ENCODE results near the gene SCN4B.
"Not testable (repeated sequence)": the region's sequence is repeated elsewhere in the genome, so short reads cannot be mapped to it uniquely, and the experiment has no call there.

The SCN4B gene, protein sequence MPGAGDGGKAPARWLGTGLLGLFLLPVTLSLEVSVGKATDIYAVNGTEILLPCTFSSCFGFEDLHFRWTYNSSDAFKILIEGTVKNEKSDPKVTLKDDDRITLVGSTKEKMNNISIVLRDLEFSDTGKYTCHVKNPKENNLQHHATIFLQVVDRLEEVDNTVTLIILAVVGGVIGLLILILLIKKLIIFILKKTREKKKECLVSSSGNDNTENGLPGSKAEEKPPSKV

DNA sequence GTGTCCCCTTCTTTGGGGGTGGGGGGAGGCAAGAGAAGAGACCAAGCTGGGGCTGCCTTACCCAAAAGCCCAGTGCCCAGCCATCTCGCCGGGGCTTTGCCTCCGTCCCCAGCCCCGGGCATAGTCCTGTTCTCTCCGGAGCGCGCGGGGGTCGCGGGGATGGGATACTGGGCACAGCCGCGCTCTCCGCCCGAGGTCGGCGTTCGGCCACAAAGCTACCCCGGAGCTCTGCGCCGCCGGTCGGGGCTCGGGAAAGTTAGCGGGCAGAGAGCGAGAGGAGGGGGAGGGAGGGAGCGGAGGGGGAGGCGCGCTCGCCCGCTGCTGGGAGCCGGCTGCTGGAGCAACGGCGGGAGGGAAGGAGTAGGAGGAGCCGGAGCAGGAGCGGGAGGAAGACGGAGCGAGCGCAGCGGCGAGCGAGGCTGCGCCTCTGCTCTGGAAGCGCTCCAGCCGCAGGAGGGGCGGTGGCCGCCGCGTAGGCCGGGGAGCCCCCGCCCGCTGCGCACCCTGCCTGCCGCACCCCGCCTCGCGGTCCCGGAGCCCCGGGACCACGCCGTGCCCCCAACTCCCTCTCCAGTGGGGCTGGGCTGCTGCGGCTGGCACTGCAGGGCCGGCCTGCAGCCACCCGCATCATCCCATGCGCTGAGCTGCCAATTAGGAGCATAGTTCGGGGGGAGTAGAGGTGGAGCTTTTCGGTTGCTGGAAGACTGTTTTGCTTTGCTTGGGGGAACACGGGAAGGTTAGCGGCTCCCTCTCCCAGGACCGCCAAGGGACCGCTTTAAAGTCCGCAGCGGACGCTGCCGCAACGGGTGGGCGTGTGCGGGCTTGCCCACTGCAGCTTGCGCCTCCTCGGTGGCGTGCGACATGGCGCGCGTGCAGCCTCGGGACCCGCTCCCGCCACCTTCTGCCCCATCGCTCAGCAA, at the start of gene SCN4B:
TSS of gene SCN4B (minus strand) at position 272 of the 920 bp plus-strand sequence. CDS start at position 122, 150 bp downstream.
- no peak for DNase-seq (ENCODE audit: low read depth, low spot score)

DNA sequence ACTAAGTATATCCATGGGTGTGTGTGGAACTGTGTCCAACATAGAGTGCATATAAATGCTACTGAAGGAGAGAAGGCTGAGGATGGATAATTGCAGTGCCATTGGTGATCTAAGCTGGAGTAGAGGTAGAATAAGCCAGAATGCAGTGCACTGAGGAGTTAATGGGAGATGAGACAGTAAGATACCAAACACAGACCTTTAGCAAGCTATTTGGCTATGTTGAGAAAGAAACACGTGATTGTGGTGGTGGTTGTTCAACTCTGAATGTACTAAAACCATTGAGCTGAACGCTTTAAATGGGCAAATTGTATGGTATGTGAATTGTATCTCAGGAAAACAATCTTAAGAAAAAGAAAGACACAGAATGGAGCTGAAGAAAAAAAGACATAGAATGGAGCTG, 49.3 kb upstream of the SCN4B start:
- no peak for DNase-seq (ENCODE audit: low read depth, low spot score)

DNA sequence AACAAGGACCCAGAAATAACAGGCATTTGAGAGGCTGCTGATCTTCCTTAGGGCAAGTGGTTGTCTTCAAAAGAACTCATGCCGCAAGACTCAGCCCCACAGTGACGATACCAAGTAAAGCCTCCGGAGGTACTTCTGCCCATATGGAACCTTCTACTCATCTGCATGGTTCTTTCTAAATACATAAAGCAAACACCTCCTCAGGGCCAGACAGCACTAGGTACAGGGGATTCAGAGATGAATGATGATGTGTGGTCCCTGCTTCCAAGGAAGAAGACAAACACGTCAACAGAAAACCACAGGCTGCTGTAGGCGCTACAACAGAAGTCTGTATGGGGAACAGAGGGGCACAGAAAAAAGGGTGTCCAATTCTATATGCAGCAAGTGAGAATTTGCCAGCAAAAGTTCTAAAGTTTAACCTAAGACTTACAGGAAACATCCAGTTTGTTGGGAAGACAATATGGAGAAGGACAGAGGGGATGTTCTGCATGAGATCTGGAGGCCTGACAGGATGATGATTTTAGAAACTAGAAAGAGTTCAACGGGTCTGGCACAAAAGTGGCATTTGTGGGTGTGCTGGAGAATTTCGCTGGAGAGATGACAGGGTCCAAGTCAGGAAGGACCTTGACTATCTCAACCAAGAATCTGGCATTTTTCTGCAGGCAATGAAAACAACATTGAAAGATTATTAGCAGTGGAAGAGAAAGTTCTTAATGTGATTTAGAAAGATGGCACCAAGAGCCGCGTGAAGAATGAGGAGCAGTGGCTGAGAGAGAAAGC, 48.5 kb upstream of the SCN4B start:
- no peak for DNase-seq (ENCODE audit: low read depth, low spot score)

DNA sequence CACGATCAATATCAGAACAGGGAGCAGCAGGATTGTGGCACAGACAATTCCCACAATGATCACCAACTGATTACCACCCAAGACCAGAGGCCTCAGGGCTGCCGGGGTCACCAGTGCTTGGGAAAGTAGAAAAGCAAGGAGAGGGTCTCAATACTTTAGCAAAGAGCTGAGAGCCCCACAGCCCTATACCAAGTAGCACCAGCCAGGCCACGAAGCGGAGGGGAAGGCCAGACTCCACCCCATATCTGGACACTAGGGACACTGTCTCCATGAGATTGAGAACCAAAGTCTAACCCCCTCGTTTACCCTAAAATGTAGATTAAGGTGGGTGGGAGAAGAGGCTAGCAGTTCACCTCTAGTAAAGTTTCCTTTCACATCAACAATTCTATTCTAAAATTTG, 47.9 kb upstream of the SCN4B start:
- no peak for DNase-seq (ENCODE audit: low read depth, low spot score)

DNA sequence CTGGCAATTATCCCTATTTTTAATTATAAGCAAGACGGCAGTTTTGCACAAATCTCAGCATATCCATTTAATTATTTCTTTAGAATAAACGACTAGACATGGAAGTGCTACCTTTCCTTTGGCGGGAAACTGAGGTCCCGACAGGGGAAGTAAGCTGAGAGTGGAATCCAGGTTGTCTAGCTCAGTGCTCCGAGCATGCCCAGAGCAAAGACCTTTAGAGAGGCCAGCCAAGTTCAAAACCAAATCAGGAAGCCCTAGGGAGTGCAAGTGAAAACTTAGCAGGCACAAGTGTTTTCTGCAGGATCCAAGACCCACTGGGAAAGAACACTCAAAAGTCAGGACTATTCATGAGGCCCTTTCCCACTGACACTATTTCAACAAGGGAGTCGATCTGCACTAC, 46.5 kb upstream of the SCN4B start:
- DNase-seq (ENCODE audit: low read depth, low spot score): no peak

DNA sequence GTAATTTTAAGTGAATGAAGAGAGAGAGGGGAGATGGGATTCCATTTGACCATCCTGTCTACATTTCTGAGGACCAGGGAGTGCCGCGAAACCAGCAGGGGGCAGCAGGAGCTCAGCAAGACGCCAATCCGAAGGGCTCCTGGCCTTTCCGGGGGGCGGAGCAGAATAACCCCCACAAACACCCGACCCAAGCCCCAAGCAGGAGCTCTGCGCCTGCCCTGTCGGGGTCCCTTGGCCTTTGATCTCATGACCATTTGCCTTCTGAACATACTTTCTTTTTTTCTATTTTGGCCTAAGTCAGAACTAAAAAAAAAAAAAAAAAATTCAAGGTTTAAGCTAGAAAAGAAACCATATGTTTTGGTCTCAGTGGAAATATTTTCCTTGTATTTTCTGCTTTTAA, 45.7 kb upstream of the SCN4B start:
- DNase-seq (ENCODE audit: low read depth, low spot score): no peak

DNA sequence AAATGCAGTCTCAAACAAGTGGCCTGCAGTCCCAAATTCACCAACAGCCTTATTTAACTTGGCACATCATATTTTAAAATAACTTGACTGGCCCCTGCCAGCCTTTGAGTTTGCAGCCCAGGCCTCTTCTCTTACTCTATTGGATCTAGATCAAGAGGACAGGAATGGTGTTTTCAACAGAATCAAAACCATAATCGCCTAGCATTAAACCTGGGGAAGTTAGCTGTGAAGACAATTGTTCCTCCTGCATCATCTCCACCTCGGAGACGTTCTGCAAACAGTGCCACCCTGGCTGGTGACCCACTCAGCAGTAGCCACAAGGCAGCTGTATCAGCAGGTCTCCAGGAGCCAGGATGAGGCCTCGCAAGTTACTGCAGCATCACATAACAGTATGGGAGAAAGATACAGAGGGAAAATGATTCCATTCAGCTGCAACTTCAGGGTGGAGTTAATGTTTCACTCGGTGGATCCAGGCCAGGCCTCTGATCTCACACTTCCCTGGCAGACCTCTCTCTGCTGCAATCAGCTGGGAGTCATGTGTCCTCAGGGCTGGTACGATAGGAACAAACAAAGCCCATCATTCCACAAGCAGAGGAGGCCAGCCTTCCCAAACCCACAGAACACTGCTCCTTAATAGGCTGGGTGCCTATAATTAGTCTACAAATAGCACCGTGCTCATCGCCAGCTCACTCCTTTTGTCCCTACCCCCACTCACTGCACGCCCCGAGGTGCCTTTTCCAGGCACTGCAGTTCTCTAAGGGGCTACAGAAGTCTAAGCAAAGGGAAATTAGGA, 42.4 kb upstream of the SCN4B start:
- DNase-seq (ENCODE audit: low read depth, low spot score): no peak

DNA sequence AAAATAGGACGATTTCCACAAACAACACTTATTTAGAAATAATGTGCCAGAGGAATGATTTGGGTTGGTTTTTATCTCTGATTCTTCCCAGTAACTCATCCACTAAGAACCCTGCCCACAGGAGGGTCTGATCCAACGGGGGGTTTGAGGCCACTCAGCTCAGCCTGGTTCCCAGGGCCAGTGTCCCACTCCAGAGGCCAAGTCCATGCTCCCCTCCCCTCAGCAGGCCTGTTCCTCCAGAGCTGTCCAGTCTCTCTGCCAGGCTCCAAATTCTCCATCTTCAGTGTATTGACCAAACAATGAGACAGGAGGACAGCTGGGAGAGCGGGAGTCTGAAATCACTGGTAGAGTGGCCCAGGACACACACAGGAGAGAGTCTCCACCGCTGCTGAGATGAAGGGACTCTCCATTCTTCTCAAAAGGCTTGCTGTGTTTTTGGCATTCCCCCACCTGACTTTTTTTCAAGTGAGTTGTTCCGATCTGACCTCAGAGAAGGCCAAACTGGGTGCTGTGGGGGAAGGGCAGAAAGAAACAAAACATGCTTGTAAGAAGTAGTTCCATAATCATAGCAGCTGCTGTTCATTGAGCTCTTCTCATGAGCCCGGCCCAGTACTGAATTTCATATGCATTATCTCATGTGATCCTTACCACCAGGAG, 41.4 kb upstream of the SCN4B start:
- DNase-seq (ENCODE audit: low read depth, low spot score): no peak

DNA sequence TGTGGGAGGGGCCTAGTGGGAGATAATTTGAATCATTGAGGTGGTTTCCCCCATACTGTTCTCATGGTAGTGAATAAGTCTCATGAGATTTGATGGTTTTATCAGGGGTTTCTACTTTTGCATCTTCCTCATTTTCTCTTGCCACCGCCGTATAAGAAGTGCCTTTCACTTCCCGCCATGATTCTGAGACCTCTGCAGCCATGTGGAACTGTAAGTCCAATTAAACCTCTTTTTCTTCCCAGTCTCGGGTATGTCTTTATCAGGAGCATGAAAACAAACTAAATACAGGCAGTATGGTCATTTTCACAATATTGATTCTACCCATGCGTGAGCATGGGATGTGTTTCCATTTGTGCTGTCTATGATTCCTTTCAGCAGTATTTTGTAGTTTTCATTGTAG, 40.2 kb upstream of the SCN4B start:
- DNase-seq (ENCODE audit: low read depth, low spot score): not testable (repeated sequence)

DNA sequence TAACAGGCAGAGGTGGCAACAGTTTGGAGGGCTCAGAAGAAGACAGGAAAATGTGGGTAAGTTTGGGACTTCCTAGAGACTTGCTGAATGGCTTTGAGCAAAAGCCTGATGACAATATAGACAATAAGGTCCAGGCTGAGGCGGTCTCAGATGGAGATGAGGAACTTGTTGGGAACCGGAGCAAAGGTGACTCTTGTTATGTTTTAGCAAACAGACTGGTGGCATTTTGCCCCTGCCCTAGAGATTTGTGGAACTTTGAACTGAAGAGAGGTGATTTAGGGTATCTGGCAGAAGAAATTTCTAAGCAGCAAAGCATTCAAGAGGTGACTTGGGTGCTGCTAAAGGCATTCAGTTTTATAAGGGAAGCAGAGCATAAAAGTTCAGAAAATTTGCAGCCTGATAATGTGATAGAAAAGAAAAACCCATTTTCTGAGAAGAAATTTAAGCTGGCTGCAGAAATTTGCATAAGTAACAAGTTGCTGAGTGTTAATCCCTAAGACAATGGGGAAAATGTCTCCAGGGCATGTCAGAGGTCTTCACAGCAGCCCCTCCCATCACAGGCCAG, 38.4 kb upstream of the SCN4B start:
- DNase-seq (ENCODE audit: low read depth, low spot score): not testable (repeated sequence)

DNA sequence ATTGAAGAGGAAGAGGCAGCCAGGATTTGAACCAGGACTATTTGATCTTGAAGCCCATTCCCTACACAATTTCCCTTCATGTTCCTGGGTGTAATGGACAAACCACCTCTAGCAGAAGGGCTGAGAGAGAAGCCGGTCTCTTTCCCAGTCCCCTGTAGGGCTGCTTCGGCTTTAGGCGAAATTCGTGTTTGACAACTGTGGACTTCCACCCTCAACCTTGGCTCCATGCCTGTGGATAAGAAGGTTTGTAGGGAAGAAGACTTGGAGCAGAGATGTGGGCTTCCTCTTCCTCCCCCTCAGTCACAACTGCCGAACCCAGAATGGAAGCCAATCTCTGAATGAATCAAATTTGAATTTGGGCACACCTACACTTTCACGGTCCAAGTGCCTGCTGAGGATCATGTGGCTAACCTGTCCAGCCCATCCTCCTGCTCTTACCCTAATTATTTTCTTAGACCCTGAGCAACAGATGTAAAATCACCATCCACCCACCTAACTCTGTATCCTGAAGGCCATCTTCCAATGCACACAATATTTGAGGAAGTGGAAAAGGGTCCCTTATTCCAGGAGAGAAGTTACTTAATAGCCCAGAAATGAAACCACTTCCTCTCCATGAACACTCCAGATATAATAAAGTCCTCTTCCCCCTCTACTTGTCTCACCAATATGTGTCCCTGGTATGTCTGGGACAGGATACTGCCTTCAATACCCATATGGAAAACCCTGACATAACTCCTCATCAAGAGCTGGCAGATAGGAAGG, 33.9 kb upstream of the SCN4B start:
- no peak for DNase-seq (ENCODE audit: low read depth, low spot score)

DNA sequence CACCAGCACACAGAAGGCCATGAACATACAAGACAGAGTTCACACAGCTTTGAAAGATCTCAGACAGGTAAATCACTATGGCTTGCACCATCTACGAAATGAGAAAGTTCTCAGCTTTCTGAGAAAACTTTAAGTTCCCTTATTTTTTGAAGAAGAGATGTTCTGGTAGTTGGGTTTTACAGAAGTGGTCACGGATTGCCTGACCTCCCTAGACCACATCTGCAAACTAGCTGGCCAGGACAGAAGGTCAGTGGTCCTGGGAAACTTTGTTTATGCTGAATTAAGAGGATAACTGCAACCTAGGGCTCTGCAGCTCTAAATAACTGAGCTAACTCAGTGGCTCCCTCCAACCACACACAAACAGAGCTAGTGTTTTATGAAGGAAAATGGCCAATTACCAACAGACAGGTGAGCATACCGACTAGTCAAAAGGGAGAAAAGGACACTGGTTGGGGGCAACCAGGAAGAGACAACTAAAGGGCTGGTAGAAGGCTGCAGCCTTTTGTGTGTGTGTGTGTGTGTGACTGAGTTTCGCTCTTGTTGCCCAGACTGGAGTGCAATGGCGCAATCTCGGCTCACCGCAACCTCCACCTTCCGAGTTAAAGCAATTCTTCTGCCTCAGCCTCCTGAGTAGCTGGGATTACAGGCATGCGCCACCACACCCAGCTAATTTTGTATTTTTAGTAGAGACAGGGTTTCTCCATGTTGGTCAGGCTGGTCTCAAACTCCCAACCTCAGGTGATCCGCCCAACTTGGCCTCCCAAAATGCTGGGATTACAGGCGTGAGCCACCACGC, 32.4 kb upstream of the SCN4B start:
- no peak for DNase-seq (ENCODE audit: low read depth, low spot score)

DNA sequence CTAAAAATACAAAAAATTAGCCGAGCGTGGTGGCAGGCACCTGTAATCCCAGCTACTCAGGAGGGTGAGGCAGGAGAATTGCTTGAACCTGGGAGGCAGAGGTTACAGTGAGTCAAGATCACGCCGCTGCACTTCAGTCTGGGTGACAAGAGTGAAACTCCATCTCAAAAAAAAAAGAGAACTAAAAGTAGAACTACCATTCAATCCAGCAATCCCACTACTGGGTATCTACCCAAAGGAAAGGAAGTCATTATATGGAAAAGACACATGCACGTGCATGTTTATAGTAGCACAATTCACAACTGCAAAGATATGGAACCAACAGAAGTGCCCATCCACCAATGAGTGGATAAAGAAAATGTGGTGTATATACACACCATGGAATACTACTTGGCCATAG, 31.1 kb upstream of the SCN4B start:
- not testable (repeated sequence) for DNase-seq (ENCODE audit: low read depth, low spot score)

DNA sequence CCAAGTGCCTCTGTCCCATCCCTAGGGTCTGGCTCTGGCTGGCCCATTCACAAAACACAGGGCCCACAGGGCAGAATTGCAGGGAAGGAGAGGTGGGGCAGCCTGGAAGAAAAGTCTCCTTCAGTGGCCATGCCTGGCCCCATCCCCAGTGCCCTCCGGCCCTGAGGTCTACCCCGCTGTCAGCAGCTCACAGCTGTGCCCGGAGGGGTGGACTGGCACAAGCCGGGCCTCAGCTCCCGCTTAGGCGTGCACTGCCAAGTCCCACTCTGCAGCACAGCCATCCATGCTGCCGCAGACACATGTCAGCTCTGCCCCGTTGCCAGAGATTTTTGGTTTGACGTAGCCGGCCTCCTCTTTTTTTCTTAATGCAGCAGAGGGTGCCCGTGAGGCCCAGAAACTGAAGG, 27.7 kb upstream of the SCN4B start:
- no peak for DNase-seq (ENCODE audit: low read depth, low spot score)

DNA sequence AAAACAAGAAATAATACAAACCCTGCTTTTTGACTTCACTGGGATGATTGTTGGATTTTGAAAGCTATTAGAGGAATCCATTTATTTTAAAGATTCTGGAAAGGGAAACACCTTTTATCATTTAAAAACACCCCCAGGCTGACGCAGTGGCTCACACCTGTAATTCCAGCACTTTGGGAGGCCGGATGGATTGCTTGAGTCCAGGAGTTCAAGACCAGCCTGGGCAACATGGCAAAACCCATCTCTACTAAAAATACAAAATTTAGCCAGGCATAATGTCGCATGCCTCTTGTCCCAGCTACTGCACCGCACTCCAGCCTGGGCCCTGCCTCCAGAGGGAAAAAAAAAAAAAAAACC, 24.1 kb upstream of the SCN4B start:
- no peak for DNase-seq (ENCODE audit: low read depth, low spot score)

DNA sequence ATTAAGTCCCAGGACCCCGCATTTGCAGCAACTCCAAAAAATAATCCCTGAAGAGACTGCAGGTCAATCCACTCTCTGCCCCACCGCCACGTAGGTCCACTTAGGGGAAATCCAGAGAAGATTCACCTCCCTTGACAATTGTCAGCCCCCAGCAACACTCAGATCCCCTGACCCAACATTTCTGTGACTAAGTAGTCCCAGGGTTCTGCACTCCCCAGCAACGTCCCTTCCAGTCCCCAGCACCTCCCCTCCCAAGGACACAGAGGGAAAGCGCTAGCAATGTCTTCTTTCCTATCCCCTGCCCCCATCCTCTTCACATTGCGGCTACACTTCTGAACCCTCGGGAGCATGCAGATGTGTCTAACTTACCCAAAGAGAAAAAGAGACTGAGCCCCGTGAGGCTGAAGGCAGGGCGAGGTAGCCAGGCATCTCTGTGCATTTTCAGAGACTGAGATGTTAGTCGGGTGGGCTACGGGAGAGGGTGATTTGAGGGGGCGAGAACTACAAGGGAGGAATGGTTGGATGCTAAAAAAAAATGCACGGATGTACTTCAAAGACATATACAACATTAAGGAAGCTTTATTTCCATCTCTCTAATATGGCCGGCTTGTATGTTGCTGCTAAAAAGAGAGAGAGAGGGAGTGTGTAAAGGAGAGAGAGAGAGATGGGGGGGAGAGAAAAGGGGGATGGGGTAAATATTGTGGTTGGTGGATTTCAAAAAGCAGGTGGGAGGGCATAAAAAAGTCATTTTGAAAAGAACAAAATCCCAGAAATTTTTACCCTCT, 23.6 kb upstream of the SCN4B start, which contains the start of gene SCN2B:
TSS of gene SCN2B (minus strand) at position 647 of the 785 bp plus-strand sequence. CDS start at position 439, 208 bp downstream.
- DNase-seq (ENCODE audit: low read depth, low spot score): no peak

DNA sequence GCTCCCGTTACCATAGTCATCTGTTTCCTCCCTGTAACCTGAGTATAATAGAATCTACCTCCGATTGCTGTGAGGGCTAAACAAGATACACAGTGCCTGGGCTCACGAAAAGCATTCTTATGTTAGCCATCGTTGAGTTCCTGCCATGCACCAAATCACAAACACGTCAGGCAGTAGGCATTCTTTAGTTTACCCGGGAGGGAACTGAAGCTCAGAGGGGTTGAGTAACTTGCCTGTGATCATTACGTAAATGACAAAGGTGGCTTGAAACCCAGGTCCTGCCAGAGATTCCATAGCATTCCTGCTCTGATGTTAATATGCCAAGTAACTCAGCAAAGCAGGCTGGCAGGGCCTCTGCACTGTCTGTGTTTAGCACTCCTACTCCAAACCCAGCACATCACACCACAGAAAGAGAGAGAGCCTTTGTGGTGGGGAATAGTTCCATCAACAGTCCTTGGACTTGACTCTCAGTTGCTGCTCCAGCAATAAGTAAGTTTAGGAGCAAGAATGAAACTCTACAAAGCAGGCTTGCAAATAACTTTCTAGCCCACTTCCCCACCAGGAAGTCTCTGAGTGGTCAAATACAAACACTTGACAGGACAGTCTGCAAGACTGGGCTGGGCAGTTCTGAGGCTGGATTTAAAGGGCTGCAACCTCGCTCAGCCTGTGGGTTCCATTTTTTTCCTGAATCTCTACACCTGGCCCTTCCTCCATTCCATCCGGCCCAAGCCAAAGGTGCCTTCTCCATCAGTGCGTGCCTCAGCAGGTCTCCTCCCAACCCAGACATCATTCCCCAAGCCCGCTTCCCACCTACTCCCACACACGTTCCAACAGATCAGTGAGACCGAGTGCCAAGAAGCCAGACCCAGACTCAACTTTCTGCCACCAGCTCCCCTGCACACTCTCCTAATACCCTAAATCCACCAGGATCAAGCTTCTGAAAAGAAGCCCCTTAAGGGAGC, 22.7 kb upstream of the SCN4B start:
- DNase-seq (ENCODE audit: low read depth, low spot score): no peak
